ENCODE data around the gene NCCRP1.

DNA sequence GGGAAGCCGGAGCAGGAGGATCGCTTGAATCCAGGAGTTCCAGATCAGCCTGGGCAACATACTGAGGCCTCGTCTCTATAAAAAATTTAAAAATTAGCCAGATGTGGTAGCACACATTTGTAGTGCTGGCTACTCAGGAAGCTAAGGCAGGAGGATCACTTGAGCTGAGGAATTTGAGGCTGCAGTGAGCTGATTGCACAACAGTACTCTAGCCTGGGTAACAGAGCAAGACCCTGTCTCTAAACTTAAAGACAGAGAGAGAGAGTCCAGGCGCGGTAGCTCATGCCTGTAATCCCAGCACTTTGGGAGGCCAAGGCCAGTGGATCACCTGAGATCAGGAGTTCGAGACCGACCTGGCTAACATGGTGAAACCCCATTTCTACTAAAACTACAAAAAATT is 43.7 kb downstream of the NCCRP1 start:
- TF ChIP-seq, protein P1, sequence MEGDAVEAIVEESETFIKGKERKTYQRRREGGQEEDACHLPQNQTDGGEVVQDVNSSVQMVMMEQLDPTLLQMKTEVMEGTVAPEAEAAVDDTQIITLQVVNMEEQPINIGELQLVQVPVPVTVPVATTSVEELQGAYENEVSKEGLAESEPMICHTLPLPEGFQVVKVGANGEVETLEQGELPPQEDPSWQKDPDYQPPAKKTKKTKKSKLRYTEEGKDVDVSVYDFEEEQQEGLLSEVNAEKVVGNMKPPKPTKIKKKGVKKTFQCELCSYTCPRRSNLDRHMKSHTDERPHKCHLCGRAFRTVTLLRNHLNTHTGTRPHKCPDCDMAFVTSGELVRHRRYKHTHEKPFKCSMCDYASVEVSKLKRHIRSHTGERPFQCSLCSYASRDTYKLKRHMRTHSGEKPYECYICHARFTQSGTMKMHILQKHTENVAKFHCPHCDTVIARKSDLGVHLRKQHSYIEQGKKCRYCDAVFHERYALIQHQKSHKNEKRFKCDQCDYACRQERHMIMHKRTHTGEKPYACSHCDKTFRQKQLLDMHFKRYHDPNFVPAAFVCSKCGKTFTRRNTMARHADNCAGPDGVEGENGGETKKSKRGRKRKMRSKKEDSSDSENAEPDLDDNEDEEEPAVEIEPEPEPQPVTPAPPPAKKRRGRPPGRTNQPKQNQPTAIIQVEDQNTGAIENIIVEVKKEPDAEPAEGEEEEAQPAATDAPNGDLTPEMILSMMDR (conservative IDR thresholded peaks at IDR 0.05): no peak
- no peak for TF ChIP-seq EZH2 (IDR thresholded peaks at IDR 0.05; ENCODE audit: low read depth)

All from PC-9 (cell line).